HG03196 (cell line): Measurements from ENCODE around the gene TAF1C.

Experiments
- ATAC-seq: cut with Tn5 transposase; IDR thresholded peaks from one replicate; pipeline ENCODE4 v1.9.1; 2021; ENCODE audit not compliant: unreplicated experiment

The TAF1C gene

DNA sequence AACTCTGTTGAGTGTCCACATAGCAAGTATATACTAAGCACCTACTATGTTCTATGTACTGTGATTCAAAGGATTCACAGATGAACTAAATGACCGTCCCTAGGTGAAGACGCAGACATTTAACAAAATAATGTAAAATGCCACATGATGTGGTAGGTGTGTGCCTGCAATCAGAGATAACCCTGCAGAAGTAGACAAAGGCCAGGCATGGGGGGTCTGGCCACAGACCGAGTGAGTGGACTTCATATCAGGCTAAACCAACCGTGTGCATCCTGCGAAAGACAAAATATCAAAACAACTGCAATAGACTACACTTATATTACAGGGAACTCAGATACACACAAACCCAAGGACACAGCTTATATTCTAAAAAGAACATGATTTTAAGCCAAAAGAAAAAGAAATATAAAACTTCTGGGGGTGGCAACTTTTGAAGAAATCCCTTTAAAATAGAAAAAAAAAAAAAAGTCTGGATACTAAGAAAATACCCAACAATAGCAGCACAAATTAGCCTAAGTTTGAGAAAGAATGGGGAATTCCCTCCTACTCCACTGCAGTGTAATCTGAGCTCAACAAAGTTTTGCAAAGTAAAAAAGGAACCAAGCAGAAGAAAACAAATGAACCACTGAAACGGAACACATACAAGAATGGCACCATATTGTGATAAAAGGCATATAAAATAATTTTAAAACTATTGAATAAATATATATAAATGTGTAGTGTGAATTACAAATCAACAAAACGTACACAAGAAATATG, 54.2 kb downstream of the TAF1C start:
- ATAC-seq: no peak

DNA sequence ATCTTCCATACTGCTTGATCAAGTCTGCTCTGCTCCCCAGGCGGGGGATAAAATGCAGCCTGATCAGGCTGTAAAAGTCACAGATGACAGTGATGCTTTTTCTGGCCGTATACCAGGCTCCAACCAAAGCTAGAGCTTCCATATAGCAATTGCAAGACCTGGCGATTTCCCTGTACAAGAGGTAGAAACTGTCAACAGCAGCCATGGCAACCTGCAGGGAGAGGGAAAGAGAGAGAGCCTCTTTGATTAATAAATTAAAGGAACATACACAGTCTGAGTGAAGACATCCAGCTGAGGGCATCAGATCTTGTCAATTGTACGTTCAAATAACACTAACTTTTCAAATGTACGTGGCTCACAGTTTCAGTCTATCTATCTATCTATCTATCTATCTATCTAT, 55.7 kb downstream of the TAF1C start:
- ATAC-seq: no peak
